Gastrocnemius medialis (tissue), 4 donors: Measurements from ENCODE around the gene CENPE.

Experiments
- CTCF ChIP-seq, 5 experiments: fragments of 450-650 bp in 3 of 5; fragments of 200-600 bp in 2 of 5; sonication (generic) in 2 of 5; IDR thresholded peaks in 4 of 5; conservative IDR thresholded peaks in 1 of 5; 1 replicate in 4 of 5; 2 replicates in 1 of 5; pipeline ENCODE4 v1.5.1; 2016 to 2019; ENCODE audit warnings: antibody characterized with exemption in 5 of 5, mild to moderate bottlenecking in 3 of 5, moderate library complexity in 3 of 5
- POLR2A ChIP-seq, 2 donors: fragments of 450-650 bp; IDR thresholded peaks; one replicate each; pipeline ENCODE4 v1.6.1; 2017; ENCODE audit warnings: antibody characterized with exemption in 2 of 2, mild to moderate bottlenecking in 2 of 2, moderate library complexity in 2 of 2

GRCh38 chr4:103104886-103105285 is 93.3 kb downstream of the CENPE start:
- no peak for TF ChIP-seq CTCF (IDR thresholded peaks at IDR 0.05 in 4 of 5, conservative IDR thresholded peaks at IDR 0.05 in 1 of 5)
- TF ChIP-seq POLR2A (IDR thresholded peaks at IDR 0.05), result no peak
